ENCODE data around the gene PRDM15.

PRDM15 gene

GRCh38 chr21:41918561-41919358, 39.6 kb upstream of the PRDM15 start:
- Mint-ChIP-seq H3K4me3 (no peak overlapping the region), H3K36me3 (ENCODE audit: low read depth) (no peaks in the 10 kb centered on the region), H3K9me3 (no peaks in the 10 kb centered on the region), H3K27me3 (ENCODE audit: low read depth) (peaks cover 4% of the 10 kb centered on the region), H3K27ac (no peak overlapping the region), H3K4me1 (ENCODE audit: low read depth) (peaks cover 5% of the 10 kb centered on the region)

- H3K27ac Mint-ChIP-seq, result no peak overlapping the region
- H3K4me3 Mint-ChIP-seq, result no peak overlapping the region
- H3K4me1 Mint-ChIP-seq (ENCODE audit: low read depth), result no peaks in the 10 kb centered on the region
- H3K9me3 Mint-ChIP-seq, result no peaks in the 10 kb centered on the region
- no peaks in the 10 kb centered on the region for H3K36me3 Mint-ChIP-seq (ENCODE audit: low read depth)
- peaks cover 4% of the 10 kb centered on the region for H3K27me3 Mint-ChIP-seq (ENCODE audit: low read depth)
Observed at GRCh38 chr21:41917531-41917930, 38.4 kb upstream of the PRDM15 start.

- peaks cover 3% of the 10 kb centered on the region for H3K36me3 Mint-ChIP-seq (ENCODE audit: low read depth)
- no peak overlapping the region for H3K4me3 Mint-ChIP-seq
- H3K27ac Mint-ChIP-seq, result no peak overlapping the region
- H3K4me1 Mint-ChIP-seq (ENCODE audit: low read depth), result no peaks in the 10 kb centered on the region
- peaks cover 4% of the 10 kb centered on the region for H3K27me3 Mint-ChIP-seq (ENCODE audit: low read depth)
- H3K9me3 Mint-ChIP-seq, result no peaks in the 10 kb centered on the region
Observed at GRCh38 chr21:41916888-41917433, 37.8 kb upstream of the PRDM15 start.

GRCh38 chr21:41914965-41915364, 35.8 kb upstream of the PRDM15 start:
- no peaks in the 10 kb centered on the region for H3K4me1 Mint-ChIP-seq (ENCODE audit: low read depth)
- no peak overlapping the region for H3K27ac Mint-ChIP-seq
- no peaks in the 10 kb centered on the region for H3K27me3 Mint-ChIP-seq (ENCODE audit: low read depth)
- no peaks in the 10 kb centered on the region for H3K9me3 Mint-ChIP-seq
- H3K4me3 Mint-ChIP-seq, result no peak overlapping the region
- H3K36me3 Mint-ChIP-seq (ENCODE audit: low read depth), result peaks cover 4% of the 10 kb centered on the region

- Mint-ChIP-seq H3K27ac (no peak overlapping the region), H3K4me3 (no peak overlapping the region), H3K27me3 (ENCODE audit: low read depth) (no peaks in the 10 kb centered on the region), H3K4me1 (ENCODE audit: low read depth) (no peaks in the 10 kb centered on the region), H3K36me3 (ENCODE audit: low read depth) (peaks cover 4% of the 10 kb centered on the region), H3K9me3 (no peaks in the 10 kb centered on the region)
Observed at GRCh38 chr21:41914358-41914757, 35.2 kb upstream of the PRDM15 start.

- peaks cover 4% of the 10 kb centered on the region for H3K36me3 Mint-ChIP-seq (ENCODE audit: low read depth)
Observed at GRCh38 chr21:41913230-41913629, 34.1 kb upstream of the PRDM15 start.

GRCh38 chr21:41908829-41909228, 29.7 kb upstream of the PRDM15 start:
- Mint-ChIP-seq H3K27ac (no peak overlapping the region), H3K4me1 (ENCODE audit: low read depth) (no peaks in the 10 kb centered on the region), H3K4me3 (no peak overlapping the region), H3K36me3 (ENCODE audit: low read depth) (peaks cover 4% of the 10 kb centered on the region), H3K9me3 (no peaks in the 10 kb centered on the region), H3K27me3 (ENCODE audit: low read depth) (no peaks in the 10 kb centered on the region)

More at GRCh38 chr21:41913230-41913629, 34.1 kb upstream of the PRDM15 start:
- H3K4me1 Mint-ChIP-seq (ENCODE audit: low read depth), result no peaks in the 10 kb centered on the region
- no peaks in the 10 kb centered on the region for H3K27me3 Mint-ChIP-seq (ENCODE audit: low read depth)
- H3K9me3 Mint-ChIP-seq, result no peaks in the 10 kb centered on the region
- H3K4me3 Mint-ChIP-seq, result no peak overlapping the region
- no peak overlapping the region for H3K27ac Mint-ChIP-seq

- Mint-ChIP-seq H3K27me3 (ENCODE audit: low read depth) (no peaks in the 10 kb centered on the region), H3K4me3 (no peak overlapping the region), H3K27ac (no peak overlapping the region), H3K36me3 (ENCODE audit: low read depth) (peaks cover 4% of the 10 kb centered on the region), H3K9me3 (no peaks in the 10 kb centered on the region), H3K4me1 (ENCODE audit: low read depth) (no peaks in the 10 kb centered on the region)
Observed at GRCh38 chr21:41907496-41908258, 28.5 kb upstream of the PRDM15 start.

GRCh38 chr21:41906770-41907169, 27.6 kb upstream of the PRDM15 start:
- H3K4me3 Mint-ChIP-seq, result no peak overlapping the region
- no peaks in the 10 kb centered on the region for H3K4me1 Mint-ChIP-seq (ENCODE audit: low read depth)
- no peak overlapping the region for H3K27ac Mint-ChIP-seq
- no peaks in the 10 kb centered on the region for H3K27me3 Mint-ChIP-seq (ENCODE audit: low read depth)
- no peaks in the 10 kb centered on the region for H3K36me3 Mint-ChIP-seq (ENCODE audit: low read depth)
- no peaks in the 10 kb centered on the region for H3K9me3 Mint-ChIP-seq

GRCh38 chr21:41903559-41904351, 24.6 kb upstream of the PRDM15 start:
- Mint-ChIP-seq H3K4me3 (no peak overlapping the region), H3K27me3 (ENCODE audit: low read depth) (no peaks in the 10 kb centered on the region), H3K27ac (no peak overlapping the region), H3K36me3 (ENCODE audit: low read depth) (peaks cover 2% of the 10 kb centered on the region), H3K9me3 (no peaks in the 10 kb centered on the region), H3K4me1 (ENCODE audit: low read depth) (peaks cover 8% of the 10 kb centered on the region)

GRCh38 chr21:41902946-41903345, 23.8 kb upstream of the PRDM15 start:
- H3K27ac Mint-ChIP-seq, result no peak overlapping the region
- peaks cover 2% of the 10 kb centered on the region for H3K36me3 Mint-ChIP-seq (ENCODE audit: low read depth)
- no peak overlapping the region for H3K4me3 Mint-ChIP-seq
- H3K9me3 Mint-ChIP-seq, result no peaks in the 10 kb centered on the region
- peaks cover 8% of the 10 kb centered on the region for H3K4me1 Mint-ChIP-seq (ENCODE audit: low read depth)
- no peaks in the 10 kb centered on the region for H3K27me3 Mint-ChIP-seq (ENCODE audit: low read depth)

GRCh38 chr21:41901782-41902181, 22.6 kb upstream of the PRDM15 start:
- Mint-ChIP-seq H3K27ac (no peak overlapping the region), H3K9me3 (no peaks in the 10 kb centered on the region), H3K27me3 (ENCODE audit: low read depth) (no peaks in the 10 kb centered on the region)

GRCh38 chr21:41901099-41901498, 22.0 kb upstream of the PRDM15 start:
- H3K36me3 Mint-ChIP-seq (ENCODE audit: low read depth), result peaks cover 2% of the 10 kb centered on the region
- H3K4me3 Mint-ChIP-seq, result no peak overlapping the region
- H3K27ac Mint-ChIP-seq, result no peak overlapping the region

More at GRCh38 chr21:41901782-41902181, 22.6 kb upstream of the PRDM15 start:
- peaks cover 2% of the 10 kb centered on the region for H3K36me3 Mint-ChIP-seq (ENCODE audit: low read depth)
- peaks cover 8% of the 10 kb centered on the region for H3K4me1 Mint-ChIP-seq (ENCODE audit: low read depth)
- H3K4me3 Mint-ChIP-seq, result no peak overlapping the region

GRCh38 chr21:41900401-41900800, 21.3 kb upstream of the PRDM15 start:
- no peak overlapping the region for H3K27ac Mint-ChIP-seq
- H3K9me3 Mint-ChIP-seq, result no peaks in the 10 kb centered on the region
- no peak overlapping the region for H3K4me3 Mint-ChIP-seq
- no peaks in the 10 kb centered on the region for H3K27me3 Mint-ChIP-seq (ENCODE audit: low read depth)
- H3K4me1 Mint-ChIP-seq (ENCODE audit: low read depth), result peaks cover 15% of the 10 kb centered on the region
- peaks cover 2% of the 10 kb centered on the region for H3K36me3 Mint-ChIP-seq (ENCODE audit: low read depth)

More at GRCh38 chr21:41901099-41901498, 22.0 kb upstream of the PRDM15 start:
- no peaks in the 10 kb centered on the region for H3K27me3 Mint-ChIP-seq (ENCODE audit: low read depth)
- peaks cover 9% of the 10 kb centered on the region for H3K4me1 Mint-ChIP-seq (ENCODE audit: low read depth)
- H3K9me3 Mint-ChIP-seq, result no peaks in the 10 kb centered on the region

Measured in T-helper 1 cell treated with Interleukin-12 subunit alpha and Interleukin-12 subunit beta and Interleukin-4 antibody, amounts not matched to agents 30 μg/mL and 1 μg/mL, for 36 hours (primary cell).